Dermis microvascular lymphatic vessel endothelial cell (primary cell): ENCODE measurements around the gene LPA. TPM values are rescaled to one million over a fixed set of nuclear protein-coding genes. Genes with fewer than 3 reads are reported as not detected.
"Not testable (repeated sequence)": the region's sequence is repeated elsewhere in the genome, so short reads cannot be mapped to it uniquely, and the experiment has no call there.

ENCODE experiments used
- DNase-seq, 2 donors: peaks; one replicate each; pipeline versions ENCODE4 v3.0.0 to v3.0.0-alpha.2; 2010; ENCODE audit warnings: low read depth in 2 of 2
- total RNA-seq: library from RNA; depleted of rRNA; stranded (reverse); fragments of >200 nt; gene quantifications from 2 replicates; pipeline ENCODE4 v1.2.1, GENCODE V29; 2014

Gene LPA, protein sequence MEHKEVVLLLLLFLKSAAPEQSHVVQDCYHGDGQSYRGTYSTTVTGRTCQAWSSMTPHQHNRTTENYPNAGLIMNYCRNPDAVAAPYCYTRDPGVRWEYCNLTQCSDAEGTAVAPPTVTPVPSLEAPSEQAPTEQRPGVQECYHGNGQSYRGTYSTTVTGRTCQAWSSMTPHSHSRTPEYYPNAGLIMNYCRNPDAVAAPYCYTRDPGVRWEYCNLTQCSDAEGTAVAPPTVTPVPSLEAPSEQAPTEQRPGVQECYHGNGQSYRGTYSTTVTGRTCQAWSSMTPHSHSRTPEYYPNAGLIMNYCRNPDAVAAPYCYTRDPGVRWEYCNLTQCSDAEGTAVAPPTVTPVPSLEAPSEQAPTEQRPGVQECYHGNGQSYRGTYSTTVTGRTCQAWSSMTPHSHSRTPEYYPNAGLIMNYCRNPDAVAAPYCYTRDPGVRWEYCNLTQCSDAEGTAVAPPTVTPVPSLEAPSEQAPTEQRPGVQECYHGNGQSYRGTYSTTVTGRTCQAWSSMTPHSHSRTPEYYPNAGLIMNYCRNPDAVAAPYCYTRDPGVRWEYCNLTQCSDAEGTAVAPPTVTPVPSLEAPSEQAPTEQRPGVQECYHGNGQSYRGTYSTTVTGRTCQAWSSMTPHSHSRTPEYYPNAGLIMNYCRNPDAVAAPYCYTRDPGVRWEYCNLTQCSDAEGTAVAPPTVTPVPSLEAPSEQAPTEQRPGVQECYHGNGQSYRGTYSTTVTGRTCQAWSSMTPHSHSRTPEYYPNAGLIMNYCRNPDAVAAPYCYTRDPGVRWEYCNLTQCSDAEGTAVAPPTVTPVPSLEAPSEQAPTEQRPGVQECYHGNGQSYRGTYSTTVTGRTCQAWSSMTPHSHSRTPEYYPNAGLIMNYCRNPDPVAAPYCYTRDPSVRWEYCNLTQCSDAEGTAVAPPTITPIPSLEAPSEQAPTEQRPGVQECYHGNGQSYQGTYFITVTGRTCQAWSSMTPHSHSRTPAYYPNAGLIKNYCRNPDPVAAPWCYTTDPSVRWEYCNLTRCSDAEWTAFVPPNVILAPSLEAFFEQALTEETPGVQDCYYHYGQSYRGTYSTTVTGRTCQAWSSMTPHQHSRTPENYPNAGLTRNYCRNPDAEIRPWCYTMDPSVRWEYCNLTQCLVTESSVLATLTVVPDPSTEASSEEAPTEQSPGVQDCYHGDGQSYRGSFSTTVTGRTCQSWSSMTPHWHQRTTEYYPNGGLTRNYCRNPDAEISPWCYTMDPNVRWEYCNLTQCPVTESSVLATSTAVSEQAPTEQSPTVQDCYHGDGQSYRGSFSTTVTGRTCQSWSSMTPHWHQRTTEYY (N-terminal part only)
- total RNA-seq = not detected in 2 replicates

DNA sequence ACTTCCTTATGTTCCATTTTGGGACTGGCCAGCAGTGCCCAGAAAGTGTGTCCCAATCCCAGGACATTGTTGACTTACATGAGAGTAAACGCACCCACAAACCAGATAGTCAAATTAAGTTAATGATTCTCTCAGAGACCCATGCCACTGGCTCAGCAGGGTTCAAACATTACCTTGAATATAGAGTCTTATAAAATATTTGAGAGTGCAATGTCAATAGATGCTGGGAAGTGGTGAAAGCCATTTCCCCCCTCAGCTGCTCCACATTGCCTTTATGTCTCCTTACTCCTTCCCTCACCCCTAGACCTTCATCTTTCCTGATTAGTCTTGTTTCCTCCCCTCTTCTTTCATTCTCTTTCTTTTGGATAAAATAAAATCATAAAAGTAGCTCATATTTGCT, at the start of gene LPA:
TSS of gene LPA (minus strand) at position 78 of the 400 bp plus-strand sequence. CDS start at position 17, 61 bp downstream.
- not testable (repeated sequence) for DNase-seq

DNA sequence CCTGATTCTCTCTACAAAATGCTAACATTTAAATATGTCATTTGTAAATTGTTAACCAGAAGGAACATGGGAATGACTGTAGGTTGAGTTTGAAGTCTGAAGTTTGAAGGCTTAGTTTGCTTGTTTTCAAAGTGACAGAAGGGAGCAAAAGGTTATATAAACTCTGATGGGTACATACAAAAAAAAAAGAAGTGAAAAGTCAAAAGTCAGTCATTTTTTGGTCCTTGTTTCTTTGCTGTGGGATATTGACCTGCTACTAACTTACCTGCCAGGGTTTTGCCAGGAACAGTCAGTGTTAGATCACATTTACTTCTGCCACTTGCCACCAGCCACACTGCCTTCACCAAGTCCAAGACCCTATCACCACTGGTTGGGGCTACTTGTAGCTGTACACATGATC, 44.9 kb upstream of the LPA start:
- not testable (repeated sequence) for DNase-seq

DNA sequence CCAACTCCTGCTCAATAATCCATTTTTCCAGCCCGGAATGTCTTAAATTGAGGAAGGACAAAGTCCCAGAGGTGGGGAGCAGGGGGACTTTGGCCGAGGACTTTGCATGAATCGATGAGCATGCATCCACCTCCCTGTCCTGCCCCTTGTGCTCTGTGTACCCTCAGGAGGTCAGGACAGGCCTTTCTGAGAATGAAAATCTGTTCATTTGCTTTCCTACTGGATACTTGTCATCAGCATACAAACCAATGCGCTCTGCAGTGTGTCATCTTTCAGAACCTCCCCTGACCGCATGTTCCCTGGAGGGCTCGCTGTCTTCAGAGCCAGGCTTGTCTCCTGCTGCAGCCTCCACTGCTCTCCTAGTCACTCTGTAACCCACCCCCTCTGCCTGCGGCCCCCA, 40.6 kb upstream of the LPA start:
- not testable (repeated sequence) for DNase-seq

DNA sequence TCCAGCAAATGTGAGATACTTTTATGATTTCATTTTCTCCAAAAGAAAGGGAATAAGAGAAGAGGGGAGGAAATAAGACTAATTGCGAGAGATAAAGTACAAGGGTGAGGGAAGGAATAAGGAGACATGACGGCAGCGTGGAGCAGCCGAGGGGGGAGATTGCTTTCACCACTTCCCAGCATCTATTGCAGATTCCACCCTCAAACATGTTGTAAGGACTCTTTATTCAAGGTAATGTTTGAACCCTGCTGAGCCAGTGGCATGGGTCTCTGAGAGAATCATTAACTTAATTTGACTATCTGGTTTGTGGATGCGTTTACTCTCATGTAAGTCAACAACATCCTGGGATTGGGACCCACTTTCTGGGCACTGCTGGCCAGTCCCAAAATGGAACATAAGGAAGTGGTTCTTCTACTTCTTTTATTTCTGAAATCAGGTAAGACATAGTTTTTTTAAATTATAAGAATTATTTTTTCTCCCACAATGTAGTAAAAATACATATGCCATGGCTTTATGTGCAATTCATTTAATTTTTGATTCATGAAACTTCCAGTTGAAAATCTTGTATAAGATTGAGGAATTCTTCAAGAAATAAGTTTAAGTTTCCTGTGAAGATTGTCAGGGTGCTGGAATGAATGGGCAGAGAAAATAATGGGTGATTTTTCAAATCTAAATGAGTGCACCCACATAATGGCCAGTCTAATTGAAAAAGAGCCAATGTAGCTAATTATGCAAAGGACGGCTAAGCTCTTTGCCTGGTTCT, 38.0 kb upstream of the LPA start, which contains the start of gene PLG:
TSS of gene PLG (plus strand) at position 327 of the 763 bp plus-strand sequence. CDS start at position 388, 61 bp downstream.
- not testable (repeated sequence) for DNase-seq

DNA sequence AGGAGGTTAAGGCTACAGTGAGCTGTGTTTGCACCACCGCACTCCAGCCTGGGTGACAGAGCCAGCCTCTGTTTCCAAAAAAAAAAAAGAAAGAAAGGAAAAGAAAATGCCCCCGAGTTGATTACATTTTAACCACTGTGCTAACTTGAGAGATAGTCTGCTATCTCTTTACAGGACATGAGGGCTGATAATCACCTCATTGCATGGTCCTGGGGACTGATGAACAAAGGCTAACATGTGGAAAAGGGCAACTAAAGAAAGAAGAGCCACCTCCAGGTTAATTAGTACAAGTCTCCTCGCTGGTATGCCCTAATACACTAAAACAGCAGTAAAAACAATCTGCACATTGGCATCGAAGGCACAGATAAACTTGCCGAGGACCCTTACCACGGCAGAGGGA, 33.8 kb upstream of the LPA start:
- DNase-seq = no peak

DNA sequence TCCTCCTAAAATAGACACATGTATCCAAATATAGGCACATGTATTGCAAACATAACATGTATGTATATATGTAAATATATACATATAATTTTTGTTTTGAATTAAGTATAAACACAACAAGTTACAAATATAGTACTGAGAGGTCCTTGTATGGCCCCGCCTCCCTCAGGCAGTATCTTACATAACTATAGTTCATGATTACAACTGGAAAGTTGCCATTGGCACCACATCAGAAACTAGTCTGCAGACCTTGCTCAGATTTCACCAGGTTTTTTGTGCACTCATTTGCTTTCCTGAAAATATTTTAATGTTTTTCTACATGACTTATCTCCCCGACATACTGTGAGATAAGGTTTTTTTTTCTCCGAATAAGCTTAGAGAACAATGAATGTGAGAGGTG, 32.8 kb upstream of the LPA start:
- DNase-seq = not testable (repeated sequence)

DNA sequence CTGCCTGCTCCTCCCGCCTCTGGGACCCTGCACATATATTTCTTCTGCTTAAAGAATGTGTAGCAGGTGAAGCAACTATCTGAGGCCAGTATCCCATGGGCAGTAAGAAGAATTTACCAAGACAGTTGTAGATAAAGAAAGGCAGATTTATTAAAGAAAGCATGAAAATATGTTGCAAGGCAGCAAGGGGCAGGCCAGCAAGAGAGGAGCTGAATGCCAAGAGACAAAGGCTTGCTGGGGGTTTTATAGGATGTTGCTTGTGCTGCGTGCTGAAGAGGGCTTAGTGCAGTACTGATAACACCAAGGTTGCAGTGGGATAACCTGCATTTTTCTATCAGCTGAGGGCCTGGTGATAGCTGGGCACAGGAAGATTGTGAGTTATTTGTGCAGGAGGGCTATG, 31.5 kb upstream of the LPA start:
- DNase-seq = not testable (repeated sequence)

DNA sequence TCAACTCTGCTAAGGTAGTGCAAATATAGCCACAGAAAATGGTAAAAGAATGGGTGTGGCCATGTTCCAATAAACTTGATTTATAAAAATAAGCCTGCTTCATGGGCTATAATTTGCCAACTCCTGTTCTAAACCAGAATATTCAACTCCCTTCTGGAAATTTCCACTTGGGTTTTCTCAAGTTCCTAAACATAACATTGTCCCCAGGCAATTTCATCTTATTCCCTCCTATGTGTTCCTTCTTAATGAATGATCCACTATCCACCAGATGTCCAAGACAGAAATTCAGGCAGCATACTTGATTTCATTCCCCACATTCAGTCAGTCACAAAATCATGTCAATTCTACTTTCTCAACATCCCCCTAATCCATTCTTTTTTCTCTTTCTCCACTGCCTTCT, 30.9 kb upstream of the LPA start:
- not testable (repeated sequence) for DNase-seq

DNA sequence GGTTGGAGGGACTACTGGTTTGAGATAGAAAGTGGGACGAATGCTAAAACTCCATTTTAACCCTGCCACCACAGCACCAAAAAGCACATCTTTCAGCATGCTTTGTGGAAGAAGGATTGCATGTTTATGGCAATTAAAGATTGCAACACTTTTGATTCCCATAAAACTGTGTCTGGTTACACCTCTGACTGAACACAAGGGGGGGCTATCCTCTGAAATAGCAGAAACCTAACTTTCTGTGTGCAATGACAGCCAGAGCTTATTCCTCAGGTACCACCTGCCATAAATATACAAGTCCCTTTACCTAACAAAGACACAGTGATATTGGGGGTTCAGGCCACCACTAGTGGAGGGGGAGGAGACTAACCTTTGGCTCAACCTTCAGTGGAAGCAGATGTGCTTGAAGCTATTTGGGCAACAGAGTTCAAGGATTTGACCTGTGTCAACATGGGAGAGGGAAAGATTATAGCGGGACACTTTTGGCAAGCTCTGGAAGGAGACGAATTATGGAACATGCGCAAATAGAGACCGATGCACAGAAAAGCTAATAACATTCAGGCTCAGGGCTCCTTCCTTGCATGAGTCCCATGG, 28.4 kb upstream of the LPA start:
- DNase-seq = no peak

DNA sequence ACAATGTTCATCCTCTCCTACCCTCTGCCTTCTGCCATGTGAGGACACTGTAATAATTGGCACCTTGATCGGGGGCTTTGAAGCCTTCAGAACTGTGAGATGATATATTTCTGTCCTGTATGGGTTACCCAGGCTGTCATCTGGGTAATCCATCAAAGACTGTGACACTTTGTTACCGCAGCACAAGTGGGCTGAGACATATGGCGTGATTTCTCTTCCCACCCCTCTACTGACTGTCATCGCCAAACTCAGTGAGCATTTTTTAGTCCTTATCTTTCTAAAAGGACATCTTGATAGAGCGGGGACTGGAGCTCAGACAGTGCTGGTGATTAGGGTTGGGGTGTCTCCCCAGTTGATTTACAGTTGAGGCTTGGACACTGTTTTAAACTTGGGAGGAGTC, 27.5 kb upstream of the LPA start:
- no peak for DNase-seq

DNA sequence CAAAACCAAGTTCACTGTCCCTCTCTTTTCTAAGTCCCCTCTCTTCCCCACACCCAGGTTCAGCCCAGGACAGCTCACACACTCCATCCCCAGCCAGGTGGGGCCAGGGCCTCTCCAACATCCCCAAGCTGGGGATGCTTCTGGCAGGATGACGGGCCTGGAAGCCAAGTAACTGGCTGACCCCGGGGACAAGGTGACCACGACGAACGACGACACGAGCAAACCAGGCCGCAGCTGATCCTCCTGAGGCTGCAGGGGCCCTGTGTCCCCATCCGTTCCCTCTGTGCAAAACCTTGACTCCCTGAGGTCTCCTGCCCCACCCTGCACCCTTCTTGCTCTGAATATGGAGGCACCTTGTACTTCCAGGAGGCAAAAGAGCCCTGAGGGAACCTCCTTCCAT, 26.4 kb upstream of the LPA start:
- DNase-seq = no peak

DNA sequence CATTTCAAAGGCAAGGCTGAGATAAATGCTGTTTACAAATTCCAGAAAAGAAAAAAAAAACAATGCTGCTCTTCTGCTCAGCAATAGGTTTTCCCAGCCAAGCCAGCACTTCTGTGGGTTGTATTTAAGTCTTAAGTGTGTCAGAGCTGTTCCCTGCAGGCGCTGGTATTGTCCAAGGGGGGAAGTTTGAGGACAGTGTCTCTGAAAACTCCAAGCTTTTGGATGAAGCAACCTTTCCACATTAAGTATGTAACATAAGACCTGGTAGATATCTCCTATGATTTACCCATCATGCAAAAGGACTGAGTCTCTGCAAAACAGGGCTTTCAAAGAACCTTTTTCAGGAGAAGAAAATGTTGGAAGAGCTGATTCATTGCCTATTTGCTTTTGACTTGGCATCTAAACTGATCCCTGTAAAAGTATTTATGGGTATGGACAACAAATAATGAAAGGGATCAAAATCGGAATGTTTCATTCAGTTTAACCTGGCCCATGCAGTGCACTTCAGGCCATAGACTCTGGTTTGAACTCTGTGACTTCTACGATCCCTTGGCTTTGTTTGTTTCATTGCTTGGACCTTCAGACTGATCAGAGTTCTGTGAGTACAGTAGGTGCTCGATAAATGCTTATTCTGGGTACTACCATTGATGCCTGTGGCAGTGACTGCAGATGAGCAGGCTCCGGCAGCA, 21.8 kb upstream of the LPA start:
- no peak for DNase-seq

DNA sequence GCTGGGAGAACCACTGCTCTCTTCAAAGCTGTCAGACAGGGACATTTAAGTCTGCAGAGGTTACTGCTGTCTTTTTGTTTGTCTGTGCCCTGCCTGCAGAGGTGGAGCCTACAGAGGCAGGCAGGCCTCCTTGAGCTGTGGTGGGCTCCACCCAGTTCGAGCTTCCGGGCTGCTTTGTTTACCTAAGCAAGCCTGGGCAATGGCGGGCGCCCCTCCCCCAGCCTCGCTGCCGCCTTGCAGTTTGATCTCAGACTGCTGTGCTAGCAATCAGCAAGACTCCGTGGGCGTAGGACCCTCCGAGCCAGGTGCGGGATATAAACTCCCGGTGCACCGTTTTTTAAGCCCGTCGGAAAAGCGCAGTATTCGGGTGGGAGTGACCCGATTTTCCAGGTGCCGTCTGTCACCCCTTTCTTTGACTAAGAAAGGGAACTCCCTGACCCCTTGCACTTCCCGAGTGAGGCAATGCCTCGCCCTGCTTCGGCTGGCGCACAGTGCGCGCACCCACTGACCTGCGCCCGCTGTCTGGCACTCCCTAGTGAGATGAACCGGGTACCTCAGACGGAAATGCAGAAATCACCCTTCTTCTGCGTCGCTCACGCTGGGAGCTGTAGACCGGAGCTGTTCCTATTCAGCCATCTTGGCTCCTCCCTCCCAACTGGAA, 21.2 kb upstream of the LPA start:
- not testable (repeated sequence) for DNase-seq

DNA sequence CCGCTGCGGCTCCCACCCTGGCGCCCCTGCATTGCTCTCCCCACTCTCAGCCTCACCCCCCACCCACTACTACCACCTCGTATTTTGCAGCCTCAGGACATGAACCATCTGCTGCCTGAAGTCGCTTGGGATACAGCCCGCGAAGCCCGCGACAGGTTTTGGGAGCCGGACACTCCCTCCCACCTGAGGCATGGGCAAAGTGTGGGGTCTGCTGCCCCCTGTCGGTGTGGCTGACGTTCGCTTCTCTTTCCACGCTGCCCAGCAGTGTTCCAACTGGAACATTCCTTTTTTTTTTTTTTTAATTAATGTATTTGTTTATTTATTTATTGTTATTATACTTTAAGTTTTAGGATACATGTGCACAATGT, 15.3 kb upstream of the LPA start:
- DNase-seq = no peak

DNA sequence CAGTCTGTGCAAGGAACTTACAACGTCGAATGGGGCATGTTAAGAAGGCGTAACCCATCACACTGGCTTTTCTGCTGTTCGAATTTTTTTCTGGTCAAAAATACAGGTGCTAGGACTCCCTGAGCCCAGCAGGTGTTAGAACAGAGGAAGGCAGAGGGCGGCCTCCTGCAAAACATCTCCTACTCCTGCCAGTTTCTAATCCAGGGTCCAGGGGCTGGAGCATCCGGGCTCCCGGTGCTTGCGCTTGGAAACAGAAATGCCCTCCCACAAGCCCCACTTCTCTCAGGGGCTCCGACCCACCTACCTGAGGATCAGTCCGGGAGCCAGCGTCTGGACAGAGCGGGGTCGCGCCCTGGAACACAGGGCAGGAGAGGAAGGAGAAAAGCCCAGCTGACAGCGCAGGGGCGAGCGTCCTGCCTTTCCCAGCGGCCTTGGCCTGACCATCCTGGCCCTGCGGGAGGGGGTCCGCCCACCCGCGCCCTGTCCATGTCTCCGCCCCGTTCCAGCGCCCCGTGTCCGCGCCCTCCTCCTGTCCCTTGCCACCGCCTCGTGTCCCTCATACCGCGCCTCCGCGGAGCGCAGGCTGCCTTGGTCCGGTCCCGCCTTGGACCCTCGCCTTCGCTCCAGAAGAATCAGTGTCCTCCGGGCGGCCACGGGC, 14.8 kb upstream of the LPA start:
- no peak for DNase-seq

DNA sequence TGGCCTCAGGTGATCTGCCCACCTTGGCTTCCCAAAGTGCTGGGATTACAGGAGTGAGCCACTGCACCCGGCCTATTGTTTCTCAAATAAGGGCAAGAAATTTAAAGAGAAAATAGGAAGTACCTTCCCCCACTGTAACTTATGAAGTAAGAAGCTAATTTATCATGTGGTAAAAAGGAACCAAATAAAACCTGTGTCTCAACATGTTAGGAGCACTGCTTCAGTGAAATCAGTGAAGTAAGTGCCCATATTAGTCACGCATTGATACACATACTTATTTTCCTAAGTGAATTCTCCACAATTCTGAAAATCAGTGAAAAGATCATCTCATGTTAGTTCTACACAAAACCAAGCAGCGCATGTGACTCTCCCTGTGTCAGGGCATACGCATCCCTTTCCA, 14.2 kb upstream of the LPA start:
- DNase-seq = no peak

DNA sequence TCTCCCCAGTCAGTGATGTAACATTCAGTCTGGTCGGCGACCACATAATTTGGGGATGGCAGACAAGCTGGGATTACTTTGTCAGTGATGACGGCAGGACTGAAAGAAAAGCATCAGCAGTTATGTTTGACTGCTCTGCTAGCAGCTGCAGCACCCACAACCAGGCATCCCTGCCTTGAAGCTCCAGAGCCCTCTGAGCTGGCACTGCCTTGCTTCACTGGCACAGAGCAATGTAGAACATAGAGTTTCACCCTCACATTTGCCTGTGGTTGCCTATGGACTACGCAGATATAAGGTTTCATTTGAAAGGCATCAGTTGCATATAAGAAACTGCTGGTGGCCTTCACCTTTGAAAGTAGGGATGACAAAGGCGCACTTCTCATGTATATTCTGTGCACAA, 12.3 kb upstream of the LPA start:
- not testable (repeated sequence) for DNase-seq

DNA sequence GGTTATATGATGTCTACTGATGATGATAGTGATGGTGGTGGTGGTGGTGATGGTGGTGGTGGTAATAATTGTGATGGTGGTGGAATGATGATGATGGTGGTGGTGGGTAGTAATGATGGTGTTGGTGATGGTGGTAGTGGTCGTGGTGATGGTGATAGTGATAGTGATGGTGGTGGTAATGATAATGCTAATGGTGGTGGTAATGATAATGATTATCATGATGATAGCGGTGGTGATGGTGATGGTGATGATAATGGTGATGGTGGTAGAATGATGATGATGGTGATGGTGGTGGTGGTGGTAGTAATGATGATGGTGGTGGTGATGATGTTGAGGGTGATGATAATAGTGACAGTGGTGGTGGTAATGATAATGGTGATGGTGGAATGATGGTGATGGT, 4.5 kb upstream of the LPA start:
- no peak for DNase-seq
